Left ventricle myocardium superior (tissue), 1 donor: Measurements from ENCODE around the gene MRPL49. TPM values are rescaled to one million over a fixed set of nuclear protein-coding genes. Genes with fewer than 3 reads are reported as not detected.

ENCODE experiments used
- ATAC-seq: fragments of 200-7000 bp; cut with Tn5 transposase; one replicate; pipeline ENCODE4 v1.9.1; 2020; ENCODE audit warnings: mild to moderate bottlenecking, moderate library complexity
- DNase-seq: peaks from one replicate; pipeline ENCODE4 v3.0.0-alpha.2; 2020
- intact Hi-C: fragments of 100-400 bp; cut with micrococcal nuclease; formaldehyde crosslinking; loops from one replicate; pipeline ENCODE4 v1.11.0; 2022
- total RNA-seq: library from RNA; stranded (reverse); fragmentation: NEBNext Ultra II Directional; extraction: Animal tissue kit (Norgen Biotek cat#: 25700); gene quantifications from one replicate; pipeline ENCODE4 v1.2.1, GENCODE V29; 2021
- donor health status: DM: no; HTN: yes; CAD: no; lungs with severe emphysema.

The MRPL49 gene
- total RNA-seq, 1 donor from 2014 or later: 33.7 TPM

- no peak for ATAC-seq
- DNase-seq: no peak
- intact Hi-C loops: no loop called here
Observed at GRCh38 chr11:65100674-65101350, 21.3 kb upstream of the MRPL49 start.

- no peak for DNase-seq
- intact Hi-C loops: no loop called here
- peak; percentile 69 for ATAC-seq
Observed at GRCh38 chr11:65102142-65103095, 19.7 kb upstream of the MRPL49 start.

GRCh38 chr11:65103476-65103875 is 18.6 kb upstream of the MRPL49 start:
- DNase-seq (no peak), ATAC-seq (no peak)
- intact Hi-C loops: no loop called here

DNA sequence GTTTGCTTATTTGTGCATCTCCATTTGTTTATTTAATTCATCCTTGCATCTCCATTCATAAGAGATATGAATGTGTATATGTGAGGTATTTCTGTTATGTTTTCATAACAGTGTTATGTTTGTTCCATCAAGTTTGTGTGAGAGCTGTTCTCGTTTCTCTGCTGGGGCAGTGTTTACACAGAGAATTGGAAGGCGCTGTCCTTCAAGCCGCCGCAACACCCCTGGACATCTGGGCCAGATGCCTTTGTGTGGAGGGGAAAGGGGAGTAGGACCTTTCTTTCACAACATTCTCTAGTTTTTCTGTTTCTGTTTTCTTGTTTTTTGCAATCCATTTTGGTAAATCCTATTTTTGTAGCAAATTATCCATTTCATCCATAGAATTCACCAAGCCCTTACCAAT is 17.5 kb upstream of the MRPL49 start:
- intact Hi-C loops: no loop called here
- DNase-seq (peak; percentile 38), ATAC-seq (peak; percentile 44)

DNA sequence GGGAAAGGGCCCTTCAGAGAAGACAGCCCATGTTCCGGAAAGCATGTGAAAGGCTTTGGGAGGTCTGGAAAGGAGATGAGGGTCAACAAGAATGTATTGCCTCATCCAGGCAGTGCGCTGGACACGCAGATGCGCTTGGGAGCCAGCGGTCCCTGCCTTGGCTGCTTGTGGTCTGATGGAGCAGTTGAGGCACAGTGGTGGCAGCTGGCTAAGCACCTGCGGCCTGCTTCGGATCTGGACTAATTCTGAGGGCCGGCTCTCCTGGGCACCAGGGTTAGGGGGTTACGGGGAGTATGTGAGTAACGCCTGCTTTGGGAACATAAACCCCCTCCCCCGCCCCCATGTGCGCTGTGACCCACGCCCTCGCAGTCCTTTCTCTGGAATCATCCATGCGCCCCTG is 15.0 kb upstream of the MRPL49 start:
- intact Hi-C loops: no loop called here

GRCh38 chr11:65107751-65108468 is 14.2 kb upstream of the MRPL49 start:
- intact Hi-C loops: no loop called here
- DNase-seq: no peak
- no peak for ATAC-seq

More for the DNA sequence above, 15.0 kb upstream of the MRPL49 start:
- ATAC-seq: no peak
- no peak for DNase-seq

GRCh38 chr11:65108469-65109123 is 13.5 kb upstream of the MRPL49 start:
- ATAC-seq: no peak
- intact Hi-C loops: no loop called here
- no peak for DNase-seq

DNA sequence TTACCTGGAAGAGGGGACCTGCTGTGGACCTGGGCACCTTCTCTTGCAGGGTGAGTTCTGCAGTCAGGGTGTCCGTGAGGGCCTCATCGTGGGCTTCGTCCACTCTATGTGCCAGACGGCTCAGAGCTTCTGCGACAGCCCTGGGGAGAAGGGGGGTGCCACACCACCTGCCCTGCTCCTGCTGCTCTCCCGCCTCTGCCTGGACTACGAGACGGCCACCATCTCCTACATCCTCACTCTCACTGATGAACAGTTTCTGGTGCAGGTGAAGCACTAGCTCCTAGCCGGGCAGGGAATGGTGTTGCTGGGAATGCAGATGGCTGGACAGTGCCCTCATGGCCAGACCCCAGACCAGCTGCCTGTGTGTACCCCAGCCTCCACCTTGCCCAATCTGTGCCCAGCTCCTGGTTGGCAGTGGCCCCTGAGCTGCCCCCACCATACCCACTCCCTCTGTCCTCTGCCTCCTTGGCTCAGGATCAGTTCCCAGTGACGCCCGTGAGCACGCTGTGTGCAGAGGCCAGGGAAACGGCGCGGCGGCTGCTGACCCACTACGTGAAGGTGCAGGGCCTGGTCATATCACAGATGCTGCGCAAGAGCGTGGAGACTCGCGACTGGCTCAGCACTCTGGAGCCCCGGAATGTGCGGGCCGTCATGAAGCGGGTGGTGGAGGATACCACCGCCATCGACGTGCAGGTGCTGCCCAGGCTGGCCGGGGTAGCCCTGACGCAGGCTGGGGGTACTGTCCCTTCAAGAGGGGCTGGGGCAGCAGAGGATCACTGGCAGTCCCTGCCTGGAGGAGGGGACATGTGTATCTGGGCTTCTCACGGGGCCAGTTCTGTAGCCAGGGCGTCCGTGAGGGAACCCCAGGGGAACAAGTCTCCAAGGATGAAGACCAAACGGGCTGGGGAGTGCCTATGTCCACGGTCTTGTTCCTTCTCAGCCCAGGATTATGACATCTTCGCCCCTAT is 12.6 kb upstream of the MRPL49 start:
- ATAC-seq (no peak), DNase-seq (no peak)
- intact Hi-C loops: no loop called here

GRCh38 chr11:65110354-65110861 is 11.7 kb upstream of the MRPL49 start:
- peak; percentile 44 for ATAC-seq
- intact Hi-C loops: no loop called here
- peak; percentile 90 for DNase-seq

DNA sequence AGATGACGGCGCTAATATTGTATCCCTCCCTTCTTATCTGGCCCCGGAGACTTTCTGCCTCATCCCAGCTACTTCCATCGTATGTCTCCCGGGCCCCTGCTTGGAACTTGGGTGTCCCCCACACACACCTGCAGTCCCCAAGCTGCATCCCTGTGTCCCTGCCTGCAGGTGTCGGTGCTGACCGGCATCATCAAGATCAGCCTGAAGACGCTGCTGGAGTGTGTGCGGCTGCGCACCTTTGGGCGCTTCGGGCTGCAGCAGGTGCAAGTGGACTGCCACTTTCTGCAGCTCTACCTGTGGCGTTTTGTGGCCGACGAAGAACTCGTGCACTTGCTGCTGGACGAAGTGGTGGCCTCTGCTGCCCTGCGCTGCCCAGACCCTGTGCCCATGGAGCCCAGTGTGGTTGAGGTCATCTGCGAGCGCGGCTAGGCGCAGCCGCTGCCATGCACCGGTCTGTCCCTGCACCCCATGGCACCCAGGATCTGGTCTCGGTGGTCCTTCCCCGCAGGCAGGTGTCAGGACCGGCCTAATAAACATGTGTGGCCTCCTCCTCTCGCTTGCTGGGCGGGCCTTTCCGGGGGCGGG is 10.9 kb upstream of the MRPL49 start:
- ATAC-seq (no peak), DNase-seq (no peak)
- intact Hi-C loops: no loop called here

DNA sequence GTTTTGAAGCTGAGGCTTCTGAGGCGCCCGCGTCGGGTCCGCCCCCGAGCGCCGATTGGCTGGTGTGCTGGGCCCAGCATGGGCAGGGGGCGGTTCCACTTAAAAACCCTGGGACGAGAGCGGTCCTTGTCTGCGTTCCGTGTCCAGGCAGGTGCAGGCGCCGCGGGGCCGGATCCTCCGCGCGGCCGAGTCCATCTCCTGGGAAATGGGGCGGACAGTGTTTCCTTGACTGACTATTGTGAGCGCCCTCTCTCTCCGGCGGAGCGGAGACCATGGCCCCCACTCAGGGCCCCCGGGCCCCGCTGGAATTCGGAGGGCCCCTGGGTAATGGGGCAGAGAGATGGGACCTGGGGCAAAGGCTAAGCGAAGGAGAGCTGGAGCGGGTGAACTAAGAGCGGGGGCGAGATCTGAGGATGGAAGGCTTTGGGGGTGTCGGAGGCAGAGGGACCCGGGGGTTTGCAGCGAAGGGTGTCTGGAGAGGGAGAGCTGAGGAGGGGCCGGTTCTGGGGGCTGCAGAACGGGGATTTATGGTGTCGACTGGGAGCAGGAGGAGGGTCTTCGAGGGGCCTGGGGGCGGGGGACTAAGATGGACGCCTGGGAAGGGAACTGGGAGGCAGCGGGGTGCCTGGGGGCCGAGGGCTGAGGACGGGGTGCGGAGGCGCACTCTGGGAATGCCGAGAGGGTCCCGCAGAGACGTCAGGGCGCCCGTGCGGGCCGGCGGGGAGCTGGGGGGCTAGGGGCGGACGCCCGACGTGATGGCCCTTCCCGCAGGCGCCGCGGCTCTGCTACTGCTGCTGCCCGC is 10.2 kb upstream of the MRPL49 start, which contains the start of gene TM7SF2:
TSS of gene TM7SF2 (plus strand) at position 129 of the 802 bp plus-strand sequence. CDS start at position 273, 144 bp downstream.
- ATAC-seq: peak; percentile 89
- intact Hi-C loops: no loop called here
- peak; percentile 98 for DNase-seq

- peak; percentile 65 for ATAC-seq
- intact Hi-C loops: no loop called here
- peak; percentile 84 for DNase-seq
Observed at GRCh38 chr11:65112546-65113360, 9.4 kb upstream of the MRPL49 start.

DNA sequence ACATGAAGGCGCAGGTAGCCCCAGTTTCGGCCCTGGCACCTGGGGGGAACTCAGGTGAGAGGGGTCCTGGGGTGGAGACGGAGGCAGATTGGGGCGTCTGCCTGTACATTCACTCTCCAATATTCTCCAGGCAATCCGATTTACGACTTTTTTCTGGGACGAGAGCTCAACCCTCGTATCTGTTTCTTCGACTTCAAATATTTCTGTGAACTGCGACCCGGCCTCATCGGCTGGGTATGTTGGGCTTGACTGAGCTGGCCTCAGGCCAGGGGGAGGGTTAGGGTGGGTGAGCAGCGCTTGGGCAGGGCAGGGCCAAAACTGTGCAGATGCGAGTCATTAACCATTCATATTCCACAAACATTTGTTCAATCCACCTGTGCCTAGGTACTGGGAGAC is 8.8 kb upstream of the MRPL49 start:
- ATAC-seq (no peak), DNase-seq (no peak)
- intact Hi-C loops: no loop called here

DNA sequence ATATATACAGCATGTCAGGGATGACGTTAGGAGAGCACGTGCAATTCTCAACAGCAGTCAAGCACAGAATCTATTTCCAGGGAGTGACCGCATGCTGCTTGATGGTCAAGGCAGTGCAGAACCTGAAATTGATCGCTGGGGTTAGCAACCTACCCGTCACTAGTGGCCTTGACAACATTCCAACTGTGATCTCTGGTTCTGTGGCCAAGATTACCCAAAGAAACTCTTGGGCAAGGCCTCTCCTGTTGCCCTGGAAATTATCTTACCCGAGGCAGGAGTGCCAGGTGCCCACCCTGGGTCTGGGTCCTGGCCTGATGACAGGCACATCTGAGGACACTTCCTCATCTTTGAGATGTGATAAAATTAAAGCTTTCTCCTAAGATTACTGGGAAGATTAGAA is 8.3 kb upstream of the MRPL49 start:
- no peak for DNase-seq
- ATAC-seq: no peak
- intact Hi-C loops: no loop called here

DNA sequence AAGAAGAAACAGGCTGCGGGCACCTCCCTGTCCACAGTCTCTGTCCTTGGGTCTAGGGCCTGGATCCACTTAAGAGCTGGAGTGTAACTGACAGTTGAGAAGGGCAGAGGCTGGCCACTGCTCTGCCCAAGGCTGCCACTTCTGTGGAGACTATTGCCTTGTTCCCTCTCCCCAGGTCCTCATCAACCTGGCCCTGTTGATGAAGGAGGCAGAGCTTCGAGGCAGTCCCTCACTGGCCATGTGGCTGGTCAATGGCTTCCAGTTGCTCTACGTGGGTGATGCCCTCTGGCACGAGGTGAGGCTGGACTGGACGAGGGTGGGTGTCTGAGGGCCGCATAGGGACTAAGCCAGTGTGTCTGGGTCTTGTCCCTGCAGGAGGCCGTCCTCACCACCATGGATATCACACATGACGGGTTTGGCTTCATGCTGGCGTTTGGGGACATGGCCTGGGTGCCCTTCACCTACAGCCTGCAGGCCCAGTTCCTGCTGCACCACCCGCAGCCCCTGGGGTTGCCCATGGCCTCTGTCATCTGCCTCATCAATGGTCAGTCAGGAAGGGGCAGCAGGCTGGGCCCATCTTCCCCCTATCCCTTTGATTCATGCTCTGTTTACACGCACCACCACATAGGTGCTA is 7.5 kb upstream of the MRPL49 start:
- DNase-seq (no peak), ATAC-seq (no peak)
- intact Hi-C loops: no loop called here
